Endothelial cell of umbilical vein (primary cell): ENCODE data around the gene HYOU1. TPM values are rescaled to one million over a fixed set of nuclear protein-coding genes. Genes with fewer than 3 reads are reported as not detected.

Experiments
- BruUV-seq: library from RNA; stranded (reverse); fragments of 400-500 nt; replicated peaks from 2 replicates; lab custom pipeline; 2021; lab: Mats Ljungman, UMichigan
- CTCF ChIA-PET: fragments of 300-600, 350-600 bp; sonication (Branson Sonifier 250); formaldehyde crosslinking; loops from one replicate; lab custom pipeline; 2021; ENCODE audit warnings: antibody characterized with exemption, inconsistent platforms; lab: Charles Lee
- POLR2A ChIA-PET: fragments of 300-600, 350-600 bp; sonication (Branson Sonifier 250); formaldehyde crosslinking; loops from one replicate; lab custom pipeline; 2021; ENCODE audit warnings: antibody characterized with exemption, inconsistent platforms; lab: Charles Lee
- DNase-seq: peaks from one replicate; pipeline ENCODE4 v3.0.0-alpha.2; 2011; ENCODE audit warnings: low read depth, low spot score
- FAIRE-seq: peaks from 2 replicates; lab custom pipeline; 2011; peaks lifted over from hg19 to GRCh38; lab: Jason Lieb, UNC
- H2AFZ ChIP-seq: 2 replicates; pipeline ENCODE4 v1.6.0; 2012; ENCODE audit warnings: low read depth, low read length, control low read depth, inconsistent platforms
- H3K27ac ChIP-seq: 2 replicates; pipeline ENCODE4 v1.5.1; 2011; ENCODE audit warnings: low read depth, mild to moderate bottlenecking, control low read depth, low read length, moderate library complexity; ENCODE audit not compliant: insufficient read depth
- H3K27me3 ChIP-seq, 2 experiments: 2 replicates each; pipeline versions ENCODE4 v1.6.0 to v1.6.1; 2011; ENCODE audit warnings: low read length in 2 of 2, mixed read lengths in 1 of 2; ENCODE audit not compliant: control insufficient read depth in 2 of 2, insufficient read depth in 2 of 2
- H3K36me3 ChIP-seq, 2 experiments: 2 replicates in 1 of 2; 3 replicates in 1 of 2; pipeline ENCODE4 v1.5.1; 2011; ENCODE audit warnings: low read length in 2 of 2, mild to moderate bottlenecking in 1 of 2, moderate library complexity in 1 of 2; ENCODE audit not compliant: control insufficient read depth in 2 of 2, insufficient read depth in 2 of 2; ENCODE audit errors: extremely low read depth in 1 of 2
- H3K4me1 ChIP-seq: 3 replicates; pipeline ENCODE4 v1.5.1; 2011; ENCODE audit warnings: mild to moderate bottlenecking, low read length; ENCODE audit not compliant: control insufficient read depth, insufficient read depth; ENCODE audit errors: extremely low read depth
- H3K4me2 ChIP-seq: 2 replicates; pipeline ENCODE4 v1.6.1; 2011; ENCODE audit warnings: low read length, control low read depth, mixed read lengths; ENCODE audit not compliant: insufficient read depth
- H3K4me3 ChIP-seq, 3 experiments: fragments of 200-600 bp in 1 of 3; sonication (generic), shearing (Covaris generic) in 1 of 3; replicated peaks in 1 of 3; 2 replicates each; pipeline ENCODE4 v1.5.1; 2011 to 2016; ENCODE audit warnings: control low read depth in 3 of 3, low read length in 3 of 3, mild to moderate bottlenecking in 2 of 3, inconsistent platforms in 1 of 3, low read depth in 1 of 3, moderate library complexity in 1 of 3; ENCODE audit not compliant: insufficient read depth in 1 of 3
- H3K79me2 ChIP-seq: 2 replicates; pipeline ENCODE4 v1.6.0; 2012; ENCODE audit warnings: low read length, inconsistent platforms; ENCODE audit not compliant: control insufficient read depth, insufficient read depth
- H3K9ac ChIP-seq: replicated peaks from 2 replicates; pipeline ENCODE3; 2011; ENCODE audit warnings: low read length, control low read depth; ENCODE audit not compliant: insufficient read depth; ENCODE audit errors: extremely low read depth
- H3K9me1 ChIP-seq: replicated peaks from 3 replicates; pipeline ENCODE4 v1.6.0; 2011; ENCODE audit warnings: mild to moderate bottlenecking, low read length; ENCODE audit not compliant: control insufficient read depth, insufficient read depth; ENCODE audit errors: extremely low read depth
- H3K9me3 ChIP-seq: replicated peaks from 2 replicates; pipeline ENCODE4 v1.5.1; 2012; ENCODE audit warnings: low read length, inconsistent platforms; ENCODE audit not compliant: control insufficient read depth, insufficient read depth
- H4K20me1 ChIP-seq: replicated peaks from 2 replicates; pipeline ENCODE3; 2011; ENCODE audit warnings: mild to moderate bottlenecking, low read length; ENCODE audit not compliant: control insufficient read depth, insufficient read depth; ENCODE audit errors: extremely low read depth
- EZH2 ChIP-seq: IDR thresholded peaks from 2 replicates; pipeline ENCODE4 v1.6.1; 2012; ENCODE audit warnings: borderline replicate concordance, low read depth, mild to moderate bottlenecking, moderate library complexity, low read length, inconsistent platforms; ENCODE audit not compliant: severe bottlenecking
- FOS ChIP-seq: IDR thresholded peaks from 2 replicates; pipeline ENCODE4 v1.6.1; 2011; ENCODE audit warnings: mild to moderate bottlenecking, low read length, moderate library complexity, borderline replicate concordance; ENCODE audit not compliant: insufficient read depth
- GATA2 ChIP-seq: IDR thresholded peaks from 2 replicates; pipeline ENCODE4 v1.7.0; 2011; ENCODE audit warnings: low read depth, mild to moderate bottlenecking, moderate library complexity, mixed read lengths, low read length; ENCODE audit not compliant: insufficient read length, insufficient read depth
- POLR2A ChIP-seq: IDR thresholded peaks from 2 replicates; pipeline ENCODE4 v1.6.1; 2012; ENCODE audit warnings: low read depth, mild to moderate bottlenecking, control low read depth, low read length
- POLR2AphosphoS5 ChIP-seq: IDR thresholded peaks from 2 replicates; pipeline ENCODE4 v1.6.1; 2012; ENCODE audit warnings: low read depth, mild to moderate bottlenecking, control low read depth, low read length, moderate library complexity; ENCODE audit not compliant: insufficient read depth
- dilution Hi-C: fragments of 300-500 bp; cut with MboI; formaldehyde crosslinking; loops from one replicate; pipeline ENCODE4 v1.15.0; 2019; ENCODE audit warnings: low sequenced_read_pairs; ENCODE audit not compliant: extremely low pct_ligation_motif_present
- intact Hi-C: fragments of 100-400 bp; cut with micrococcal nuclease; formaldehyde crosslinking; loops from one replicate; pipeline ENCODE4 v1.10.0; 2022
- polyA plus RNA-seq, 4 experiments: library from polyadenylated mRNA; depleted of rRNA in 3 of 4; stranded (reverse) in 3 of 4; unstranded in 1 of 4; fragments of >200 nt; gene quantifications; 2 replicates each; pipeline versions ENCODE4 v1.2.1 to v1.2.3, GENCODE V29; 2011 to 2012; ENCODE audit warnings: missing spikeins in 1 of 4
- total RNA-seq: library from RNA; stranded (reverse); gene quantifications from 2 replicates; pipeline ENCODE4 v1.2.3, GENCODE V29; 2021
- TF ChIP-seq, protein P1 (sequence below), 2 donors: IDR thresholded peaks; 1 replicate in 1 of 2; 2 replicates in 1 of 2; pipeline ENCODE4 v1.5.1; 2011; ENCODE audit warnings: low read length in 2 of 2, mild to moderate bottlenecking in 2 of 2, moderate library complexity in 2 of 2, control low read depth in 1 of 2, inconsistent platforms in 1 of 2, low read depth in 1 of 2; ENCODE audit not compliant: insufficient read depth in 1 of 2; ENCODE audit errors: extremely low read depth in 1 of 2

HYOU1 gene
- total and polyA plus RNA-seq, 2 donors (not counting 3 experiments of a cell fraction or from before 2014, with no cell fraction given): 302 to 318 TPM

DNA sequence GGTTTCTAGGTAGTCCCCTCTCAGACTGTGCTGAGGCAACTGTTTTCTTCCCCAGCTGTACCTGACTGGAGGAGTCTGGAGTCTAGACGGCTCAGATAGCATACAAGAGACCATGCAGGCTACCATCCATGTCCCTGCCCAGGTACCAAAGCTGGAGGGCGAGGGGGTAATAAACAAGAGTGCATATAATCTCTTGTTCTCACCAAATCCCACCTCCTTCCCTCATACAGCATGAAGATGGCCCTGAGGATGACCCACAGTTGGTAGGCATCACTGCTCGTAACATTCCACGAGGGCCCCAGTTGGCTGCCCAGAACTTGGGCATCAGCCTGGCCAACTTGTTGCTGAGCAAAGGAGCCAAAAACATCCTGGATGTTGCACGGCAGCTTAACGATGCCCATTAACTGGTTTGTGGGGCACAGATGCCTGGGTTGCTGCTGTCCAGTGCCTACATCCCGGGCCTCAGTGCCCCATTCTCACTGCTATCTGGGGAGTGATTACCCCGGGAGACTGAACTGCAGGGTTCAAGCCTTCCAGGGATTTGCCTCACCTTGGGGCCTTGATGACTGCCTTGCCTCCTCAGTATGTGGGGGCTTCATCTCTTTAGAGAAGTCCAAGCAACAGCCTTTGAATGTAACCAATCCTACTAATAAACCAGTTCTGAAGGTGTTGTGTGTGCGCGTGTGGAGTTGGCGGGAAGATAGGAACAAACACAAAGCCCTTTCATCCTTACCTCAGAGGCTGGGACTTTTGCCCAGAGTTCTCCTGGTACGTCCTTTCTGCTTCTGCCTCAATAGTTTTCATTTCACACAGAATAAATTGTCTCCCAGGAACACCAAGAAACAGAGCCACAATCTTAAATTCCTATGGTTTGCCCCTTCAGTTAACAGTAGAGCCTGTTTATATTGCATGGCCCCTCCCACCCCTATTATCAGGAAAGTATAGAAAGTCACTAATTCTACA, 36.2 kb upstream of the HYOU1 start:
- POLR2A ChIA-PET: interaction anchor here (1.0 to 2.7 kb wide), 3 partner anchors 8 to 245 kb away, joined by 3 to 23 read pairs (median 17); partner anchors contain the start of genes HINFP and HMBS
- intact Hi-C loops: no loop called here
- Histone ChIP-seq H3K9me1 (no peaks in the 10 kb centered on the region), H4K20me1 (peaks cover 2% of the 10 kb centered on the region), H3K27me3 (no peaks in the 10 kb centered on the region), H3K4me2 (peak overlapping the region; percentile 95), H3K9me3 (no peaks in the 10 kb centered on the region), H3K79me2 (peaks cover 33% of the 10 kb centered on the region), H3K36me3 (peaks cover 10 to 19% of the 10 kb centered on the region in 2 experiments), H3K27ac (no peak overlapping the region), H3K4me1 (peaks cover 22% of the 10 kb centered on the region), H3K4me3 (peak overlapping the region; percentile 70 to 95 (median 90)), H3K9ac (peak overlapping the region; percentile 84), H2AFZ (no peak overlapping the region)
- dilution Hi-C loops: no loop called here
- no peak for TF ChIP-seq POLR2AphosphoS5
- BruUV-seq: no TSS peak
- CTCF ChIA-PET: interaction anchor here (1.0 to 2.6 kb wide), 5 partner anchors 8 to 231 kb away, joined by 3 to 16 read pairs (median 7); partner anchors contain the start of gene HMBS
- FAIRE-seq (no peak), DNase-seq (peak; percentile 18)

GRCh38 chr11:119091966-119092879, 35.2 kb upstream of the HYOU1 start:
- H3K4me1 ChIP-seq: peaks cover 22% of the 10 kb centered on the region
- BruUV-seq: no TSS peak
- dilution Hi-C loops: no loop called here
- peaks cover 33% of the 10 kb centered on the region for H3K79me2 ChIP-seq
- peak overlapping the region in 1 of 3 experiments; percentile 90 for H3K4me3 ChIP-seq
- no peaks in the 10 kb centered on the region for H3K9me3 ChIP-seq
- H3K9ac ChIP-seq: no peak overlapping the region
- no peak overlapping the region for H2AFZ ChIP-seq
- H3K27ac ChIP-seq: no peak overlapping the region
- ChIA-PET CTCF (interaction anchor here (1.0 to 1.8 kb wide), 3 partner anchors 24 to 232 kb away, joined by 3 to 7 read pairs (median 3); partner anchors contain the start of gene VPS11), POLR2A (interaction anchor here (1.0 kb wide), 1 partner anchor 29 kb away, joined by 3 read pairs; the partner anchor contains the start of gene HINFP)
- peak overlapping the region; percentile 95 for H3K4me2 ChIP-seq
- FAIRE-seq: no peak
- no peak for DNase-seq
- no peak for TF ChIP-seq GATA2
- TF ChIP-seq POLR2A: no peak
- TF ChIP-seq EZH2: no peak
- TF ChIP-seq FOS: no peak
- TF ChIP-seq, protein P1, sequence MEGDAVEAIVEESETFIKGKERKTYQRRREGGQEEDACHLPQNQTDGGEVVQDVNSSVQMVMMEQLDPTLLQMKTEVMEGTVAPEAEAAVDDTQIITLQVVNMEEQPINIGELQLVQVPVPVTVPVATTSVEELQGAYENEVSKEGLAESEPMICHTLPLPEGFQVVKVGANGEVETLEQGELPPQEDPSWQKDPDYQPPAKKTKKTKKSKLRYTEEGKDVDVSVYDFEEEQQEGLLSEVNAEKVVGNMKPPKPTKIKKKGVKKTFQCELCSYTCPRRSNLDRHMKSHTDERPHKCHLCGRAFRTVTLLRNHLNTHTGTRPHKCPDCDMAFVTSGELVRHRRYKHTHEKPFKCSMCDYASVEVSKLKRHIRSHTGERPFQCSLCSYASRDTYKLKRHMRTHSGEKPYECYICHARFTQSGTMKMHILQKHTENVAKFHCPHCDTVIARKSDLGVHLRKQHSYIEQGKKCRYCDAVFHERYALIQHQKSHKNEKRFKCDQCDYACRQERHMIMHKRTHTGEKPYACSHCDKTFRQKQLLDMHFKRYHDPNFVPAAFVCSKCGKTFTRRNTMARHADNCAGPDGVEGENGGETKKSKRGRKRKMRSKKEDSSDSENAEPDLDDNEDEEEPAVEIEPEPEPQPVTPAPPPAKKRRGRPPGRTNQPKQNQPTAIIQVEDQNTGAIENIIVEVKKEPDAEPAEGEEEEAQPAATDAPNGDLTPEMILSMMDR (IDR thresholded peaks at IDR 0.05; ENCODE audit: extremely low read depth in 1 of 2, insufficient read depth in 1 of 2, low read depth in 1 of 2, low read length in 2 of 2): no peak
- H4K20me1 ChIP-seq: peaks cover 2% of the 10 kb centered on the region
- intact Hi-C loops: no loop called here
- H3K9me1 ChIP-seq: no peaks in the 10 kb centered on the region
- H3K27me3 ChIP-seq: no peaks in the 10 kb centered on the region
- peaks cover 5 to 11% of the 10 kb centered on the region in 2 experiments for H3K36me3 ChIP-seq
